ENCODE data around the gene F3.

- TF ChIP-seq ADNP (CRISPR knock-in tag; IDR thresholded peaks at IDR 0.05) (no peak), KLF12 (CRISPR knock-in tag; IDR thresholded peaks at IDR 0.05; ENCODE audit: borderline replicate concordance) (no peak), NR1H2 (CRISPR knock-in tag; IDR thresholded peaks at IDR 0.05; ENCODE audit: borderline replicate concordance, low read depth) (no peak), FOXA3 (CRISPR knock-in tag; IDR thresholded peaks at IDR 0.05) (no peak), ARNT2 (CRISPR knock-in tag; IDR thresholded peaks at IDR 0.05; ENCODE audit: low read depth) (no peak), BRF2 (CRISPR knock-in tag; IDR thresholded peaks at IDR 0.05) (no peak), FOXC1 (CRISPR knock-in tag; IDR thresholded peaks at IDR 0.05; ENCODE audit: borderline replicate concordance) (no peak)
Observed at GRCh38 chr1:94580367-94581115, 39.0 kb upstream of the F3 start.
